GM19438 (cell line): ENCODE results near the gene LIMK2.

ENCODE experiments used
- ATAC-seq: cut with Tn5 transposase; IDR thresholded peaks from one replicate; pipeline ENCODE4 v1.9.1; 2021; ENCODE audit warnings: low read depth; ENCODE audit not compliant: unreplicated experiment

The LIMK2 gene

DNA sequence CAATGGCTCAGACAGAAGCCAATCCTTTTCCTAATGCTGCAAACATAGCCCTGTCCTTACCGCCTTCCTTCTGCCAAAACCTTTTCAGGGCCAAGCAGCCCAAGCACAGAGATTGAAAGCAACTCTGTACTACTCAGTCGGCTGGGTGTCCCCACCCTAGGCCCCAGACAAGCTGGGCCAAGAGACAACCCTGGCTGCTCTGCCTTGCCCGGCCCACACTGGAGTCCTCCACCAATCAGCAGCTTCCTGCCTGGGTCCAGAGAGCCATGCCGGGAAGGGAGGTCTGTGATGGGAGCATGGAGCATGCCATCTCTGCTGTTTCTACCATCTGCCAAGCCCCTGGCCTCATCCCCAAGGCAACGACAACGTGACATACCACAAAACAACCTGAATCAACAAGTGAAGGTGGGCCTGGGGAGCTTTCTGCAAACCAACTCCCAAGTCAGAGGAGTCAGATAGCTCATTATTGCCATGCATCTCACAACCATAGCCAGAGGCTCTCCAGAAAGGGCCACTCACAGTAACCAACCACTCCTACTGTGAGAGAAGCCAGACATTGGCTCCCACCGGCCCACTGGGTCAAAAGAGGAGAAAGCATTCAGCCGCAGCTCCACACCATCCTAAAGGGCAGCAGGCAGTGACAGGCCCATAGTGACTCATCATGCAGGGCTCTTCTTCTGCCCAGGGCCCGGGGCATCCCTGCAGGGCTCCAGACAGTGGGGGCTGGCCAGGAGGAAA is 115.9 kb downstream of the LIMK2 start:
- no peak for ATAC-seq

DNA sequence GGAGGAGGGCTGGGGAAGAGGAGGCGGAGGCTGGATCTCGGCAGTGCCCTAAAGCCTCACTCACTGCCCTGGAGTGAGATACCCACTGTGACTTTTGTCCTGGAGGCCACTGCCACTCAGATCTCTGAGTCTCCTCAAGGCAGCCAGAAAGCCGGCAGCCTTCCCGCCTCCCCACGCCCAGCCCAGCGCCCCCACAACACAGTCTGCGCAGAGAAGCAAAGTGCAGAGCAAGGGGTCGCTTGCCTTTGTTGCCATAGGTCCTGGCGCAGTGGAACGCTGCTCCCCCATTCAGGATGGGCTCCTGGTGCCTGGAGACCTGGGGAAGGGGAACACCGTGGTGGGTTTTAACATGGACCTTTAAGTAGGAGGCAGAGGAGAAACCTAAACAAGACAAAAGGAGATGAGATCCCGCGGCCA is 116.5 kb downstream of the LIMK2 start:
- ATAC-seq = no peak

DNA sequence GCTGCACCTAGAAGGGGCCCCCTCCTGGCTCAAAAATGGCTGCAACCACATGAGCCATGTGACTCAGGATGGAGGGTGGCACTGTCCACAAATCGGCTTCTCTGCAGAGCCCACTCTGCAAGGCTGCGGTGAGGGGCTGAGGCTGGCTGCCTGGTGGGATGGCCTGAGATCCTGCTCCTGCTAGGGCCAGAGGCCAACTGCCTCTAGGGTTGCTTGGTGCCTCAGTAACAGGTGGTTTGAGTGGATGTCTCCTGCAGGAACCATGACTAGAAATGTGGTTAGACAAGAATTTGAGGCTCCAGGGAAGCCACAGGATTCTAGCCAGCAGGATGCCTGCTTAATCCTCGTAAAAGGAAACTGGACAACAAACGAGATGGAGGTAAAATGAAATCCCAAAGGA is 116.9 kb downstream of the LIMK2 start:
- ATAC-seq = no peak
